ENCODE results near the gene CD84. TPM values are rescaled to one million over a fixed set of nuclear protein-coding genes. Genes with fewer than 3 reads are reported as not detected.
"Not testable (repeated sequence)": the region's sequence is repeated elsewhere in the genome, so short reads cannot be mapped to it uniquely, and the experiment has no call there.

CD84 gene
- total RNA-seq, 2 experiments from 2014 or later, result 58.5 to 66.8 TPM

GRCh38 chr1:160523789-160524188 lies 55.5 kb downstream of the CD84 start:
- DNase-seq; H3K27me3 Mint-ChIP-seq; ATAC-seq (ENCODE audit: low read depth): not testable (repeated sequence)
- H3K27ac Mint-ChIP-seq, result peak overlapping the region; percentile 58
- POLR2A ChIA-PET, result interaction anchor here (0.6 to 3.5 kb wide), 6 partner anchors 17 to 72 kb away, joined by 3 to 24 read pairs (median 3); no protein-coding TSS in a partner anchor
- peak overlapping the region; percentile 52 for H3K4me3 Mint-ChIP-seq
- peaks cover 38% of the 10 kb centered on the region for H3K4me1 Mint-ChIP-seq
- peaks cover 13% of the 10 kb centered on the region for H3K9me3 Mint-ChIP-seq
- peaks cover 30% of the 10 kb centered on the region for H3K36me3 Mint-ChIP-seq

GRCh38 chr1:160522622-160523345 lies 56.5 kb downstream of the CD84 start, which contains the start of gene SLAMF6:
SLAMF6 (minus strand) TSS chr1:160523255; CDS start chr1:160523192, 63 bp downstream.
- peak; percentile 72 for ATAC-seq (ENCODE audit: low read depth)
- POLR2A ChIA-PET, result interaction anchor here (0.5 to 3.5 kb wide), 11 partner anchors 18 to 94 kb away, joined by 3 to 24 read pairs (median 3); no protein-coding TSS in a partner anchor
- Mint-ChIP-seq H3K9me3 (peaks cover 15% of the 10 kb centered on the region), H3K4me1 (peaks cover 47% of the 10 kb centered on the region), H3K4me3 (peak within 1 kb of the TSS; percentile 91), H3K27me3 (no peaks in the 10 kb centered on the region), H3K27ac (peak within 1 kb of the TSS; percentile 93), H3K36me3 (peaks cover 30% of the 10 kb centered on the region)
- DNase-seq, result peak; percentile 62

GRCh38 chr1:160522136-160522535 lies 57.2 kb downstream of the CD84 start:
- peak; percentile 7 for ATAC-seq (ENCODE audit: low read depth)
- H3K27ac Mint-ChIP-seq, result peak overlapping the region; percentile 93
- peaks cover 14% of the 10 kb centered on the region for H3K9me3 Mint-ChIP-seq
- POLR2A ChIA-PET, result interaction anchor here (1.1 to 3.5 kb wide), 7 partner anchors 18 to 93 kb away, joined by 3 to 24 read pairs (median 4); no protein-coding TSS in a partner anchor
- H3K27me3 Mint-ChIP-seq, result no peaks in the 10 kb centered on the region
- peak overlapping the region; percentile 91 for H3K4me3 Mint-ChIP-seq
- no peak for DNase-seq
- peaks cover 50% of the 10 kb centered on the region for H3K4me1 Mint-ChIP-seq
- H3K36me3 Mint-ChIP-seq, result peaks cover 34% of the 10 kb centered on the region

- Mint-ChIP-seq H3K27me3 (no peaks in the 10 kb centered on the region), H3K4me1 (peaks cover 55% of the 10 kb centered on the region), H3K4me3 (peak overlapping the region; percentile 91), H3K36me3 (peaks cover 34% of the 10 kb centered on the region), H3K27ac (peak overlapping the region; percentile 93), H3K9me3 (peaks cover 13% of the 10 kb centered on the region)
- POLR2A ChIA-PET, result interaction anchor here (1.1 to 3.5 kb wide), 5 partner anchors 19 to 93 kb away, joined by 3 to 24 read pairs (median 5); no protein-coding TSS in a partner anchor
- DNase-seq (no peak), ATAC-seq (ENCODE audit: low read depth) (no peak)
Measured at GRCh38 chr1:160521554-160521953, 57.7 kb downstream of the CD84 start.

- ATAC-seq (ENCODE audit: low read depth), result no peak
- POLR2A ChIA-PET, result interaction anchor here (3.5 kb wide), 1 partner anchor 19 kb away, joined by 24 read pairs; no protein-coding TSS in a partner anchor
- H3K36me3 Mint-ChIP-seq, result peaks cover 34% of the 10 kb centered on the region
Measured at GRCh38 chr1:160520999-160521398, 58.3 kb downstream of the CD84 start.

GRCh38 chr1:160520582-160520981 lies 58.7 kb downstream of the CD84 start:
- Mint-ChIP-seq H3K4me1 (peaks cover 64% of the 10 kb centered on the region), H3K36me3 (peaks cover 36% of the 10 kb centered on the region), H3K9me3 (peaks cover 10% of the 10 kb centered on the region), H3K27me3 (no peaks in the 10 kb centered on the region), H3K27ac (peak overlapping the region; percentile 93), H3K4me3 (peak overlapping the region; percentile 91)
- POLR2A ChIA-PET, result interaction anchor here (3.5 kb wide), 1 partner anchor 20 kb away, joined by 24 read pairs; no protein-coding TSS in a partner anchor
- ATAC-seq (ENCODE audit: low read depth) (no peak), DNase-seq (no peak)

More at GRCh38 chr1:160520999-160521398, 58.3 kb downstream of the CD84 start:
- Mint-ChIP-seq H3K4me1 (peaks cover 60% of the 10 kb centered on the region), H3K27ac (peak overlapping the region; percentile 93), H3K9me3 (peaks cover 10% of the 10 kb centered on the region), H3K27me3 (no peaks in the 10 kb centered on the region), H3K4me3 (peak overlapping the region; percentile 91)
- DNase-seq, result no peak

- Mint-ChIP-seq H3K27me3 (no peaks in the 10 kb centered on the region), H3K4me1 (peaks cover 71% of the 10 kb centered on the region), H3K36me3 (peaks cover 39% of the 10 kb centered on the region), H3K4me3 (peak overlapping the region; percentile 91), H3K27ac (peak overlapping the region; percentile 93), H3K9me3 (peaks cover 7% of the 10 kb centered on the region)
- POLR2A ChIA-PET, result interaction anchor here (0.9 kb wide), 1 partner anchor 89 kb away, joined by 4 read pairs; no protein-coding TSS in a partner anchor
- peak; percentile 53 for ATAC-seq (ENCODE audit: low read depth)
- no peak for DNase-seq
Measured at GRCh38 chr1:160519642-160520435, 59.5 kb downstream of the CD84 start.

- DNase-seq; H3K4me3 Mint-ChIP-seq; POLR2A ChIA-PET; H3K27ac Mint-ChIP-seq; ATAC-seq (ENCODE audit: low read depth); H3K27me3 Mint-ChIP-seq: not testable (repeated sequence)
- H3K4me1 Mint-ChIP-seq, result peaks cover 76% of the 10 kb centered on the region
- H3K9me3 Mint-ChIP-seq, result peaks cover 27% of the 10 kb centered on the region
- H3K36me3 Mint-ChIP-seq, result peaks cover 57% of the 10 kb centered on the region
Measured at GRCh38 chr1:160517519-160517918, 61.8 kb downstream of the CD84 start.

- Mint-ChIP-seq H3K36me3 (peaks cover 68% of the 10 kb centered on the region), H3K4me1 (peaks cover 62% of the 10 kb centered on the region), H3K4me3 (peak overlapping the region; percentile 21), H3K9me3 (peaks cover 28% of the 10 kb centered on the region), H3K27ac (peak overlapping the region; percentile 40)
- POLR2A ChIA-PET; ATAC-seq (ENCODE audit: low read depth); H3K27me3 Mint-ChIP-seq; DNase-seq: not testable (repeated sequence)
Measured at GRCh38 chr1:160515908-160516307, 63.4 kb downstream of the CD84 start.

- ATAC-seq (ENCODE audit: low read depth) (no peak), DNase-seq (no peak)
- H3K36me3 Mint-ChIP-seq, result peaks cover 85% of the 10 kb centered on the region
- POLR2A ChIA-PET, result interaction anchor here (1.3 kb wide), 1 partner anchor 25 kb away, joined by 3 read pairs; no protein-coding TSS in a partner anchor
- H3K9me3 Mint-ChIP-seq, result peaks cover 32% of the 10 kb centered on the region
- H3K4me3 Mint-ChIP-seq, result no peak overlapping the region
- H3K4me1 Mint-ChIP-seq, result peaks cover 6% of the 10 kb centered on the region
- no peak overlapping the region for H3K27ac Mint-ChIP-seq
- H3K27me3 Mint-ChIP-seq, result no peaks in the 10 kb centered on the region
Measured at GRCh38 chr1:160504651-160505050, 74.6 kb downstream of the CD84 start.

GRCh38 chr1:160503087-160503486 lies 76.2 kb downstream of the CD84 start:
- peaks cover 36% of the 10 kb centered on the region for H3K9me3 Mint-ChIP-seq
- POLR2A ChIA-PET, result no interaction called here

GRCh38 chr1:160500321-160500990 lies 78.8 kb downstream of the CD84 start:
- POLR2A ChIA-PET, result no interaction called here
- H3K4me1 Mint-ChIP-seq, result peaks cover 6% of the 10 kb centered on the region

More at GRCh38 chr1:160503087-160503486, 76.2 kb downstream of the CD84 start:
- H3K27me3 Mint-ChIP-seq, result no peaks in the 10 kb centered on the region
- H3K36me3 Mint-ChIP-seq, result peaks cover 85% of the 10 kb centered on the region
- H3K4me1 Mint-ChIP-seq, result peaks cover 6% of the 10 kb centered on the region
- DNase-seq (no peak), ATAC-seq (ENCODE audit: low read depth) (no peak)
- no peak overlapping the region for H3K27ac Mint-ChIP-seq
- no peak overlapping the region for H3K4me3 Mint-ChIP-seq

More at GRCh38 chr1:160500321-160500990, 78.8 kb downstream of the CD84 start:
- H3K27me3 Mint-ChIP-seq, result no peaks in the 10 kb centered on the region
- H3K27ac Mint-ChIP-seq, result no peak overlapping the region
- H3K9me3 Mint-ChIP-seq, result peaks cover 23% of the 10 kb centered on the region
- peaks cover 81% of the 10 kb centered on the region for H3K36me3 Mint-ChIP-seq
- no peak for ATAC-seq (ENCODE audit: low read depth)
- no peak overlapping the region for H3K4me3 Mint-ChIP-seq
- no peak for DNase-seq

Data from activated naive CD8-positive, alpha-beta T cell treated with anti-CD3 and anti-CD28 coated beads, Interleukin-2, amount 10 ng/mL, durations not matched to agents 7 days and 5 days (primary cell).